Measurements from ENCODE around the gene CRBN.

CRBN gene

DNA sequence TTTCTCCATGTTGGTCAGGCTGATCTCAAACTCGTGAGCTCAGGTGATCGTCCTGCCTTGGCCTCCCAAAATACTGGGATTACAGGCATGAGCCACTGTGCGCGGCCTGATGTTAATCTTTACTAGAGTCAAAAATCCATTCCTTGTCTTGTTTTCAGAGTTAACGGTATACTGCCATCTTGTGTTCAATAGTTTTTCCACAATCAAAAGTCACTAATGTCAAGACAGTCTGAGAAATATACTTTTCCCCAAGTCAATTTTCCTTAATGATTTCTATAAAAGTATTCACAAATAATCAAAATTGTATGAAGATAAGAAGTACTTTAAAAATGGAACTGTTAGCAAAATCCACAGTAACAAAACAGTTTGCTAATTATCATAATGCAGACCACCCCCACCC is 8.5 kb downstream of the CRBN start:
- no peak for DNase-seq (ENCODE audit: low read depth)

- no peak for DNase-seq (ENCODE audit: low read depth)
These were observed 13.8 kb downstream of the CRBN start for GRCh38 chr3:3165650-3166049.

DNA sequence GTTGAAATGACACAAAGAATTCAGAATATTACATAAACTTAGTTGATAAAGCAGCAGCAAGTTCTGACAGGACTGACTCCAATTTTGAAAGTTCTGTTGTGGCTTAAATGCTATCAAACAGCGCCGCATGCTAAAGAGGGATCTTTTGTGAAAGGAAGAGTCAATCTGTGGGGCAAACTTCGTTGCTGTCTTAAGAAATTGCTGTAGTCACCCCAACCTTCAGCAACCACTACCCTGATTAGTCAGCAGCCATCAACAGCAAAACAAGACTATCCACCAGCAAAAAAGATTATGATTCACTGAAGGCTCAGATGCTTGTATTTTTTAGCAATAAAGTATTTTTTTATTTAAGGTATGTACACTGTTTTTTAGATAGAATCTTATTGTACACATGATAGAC is 14.2 kb downstream of the CRBN start:
- DNase-seq (ENCODE audit: low read depth), result no peak

GRCh38 chr3:3160826-3161225 is 18.7 kb downstream of the CRBN start:
- DNase-seq (ENCODE audit: low read depth), result no peak

GRCh38 chr3:3157484-3157883 is 22.0 kb downstream of the CRBN start:
- DNase-seq (ENCODE audit: low read depth), result no peak

DNA sequence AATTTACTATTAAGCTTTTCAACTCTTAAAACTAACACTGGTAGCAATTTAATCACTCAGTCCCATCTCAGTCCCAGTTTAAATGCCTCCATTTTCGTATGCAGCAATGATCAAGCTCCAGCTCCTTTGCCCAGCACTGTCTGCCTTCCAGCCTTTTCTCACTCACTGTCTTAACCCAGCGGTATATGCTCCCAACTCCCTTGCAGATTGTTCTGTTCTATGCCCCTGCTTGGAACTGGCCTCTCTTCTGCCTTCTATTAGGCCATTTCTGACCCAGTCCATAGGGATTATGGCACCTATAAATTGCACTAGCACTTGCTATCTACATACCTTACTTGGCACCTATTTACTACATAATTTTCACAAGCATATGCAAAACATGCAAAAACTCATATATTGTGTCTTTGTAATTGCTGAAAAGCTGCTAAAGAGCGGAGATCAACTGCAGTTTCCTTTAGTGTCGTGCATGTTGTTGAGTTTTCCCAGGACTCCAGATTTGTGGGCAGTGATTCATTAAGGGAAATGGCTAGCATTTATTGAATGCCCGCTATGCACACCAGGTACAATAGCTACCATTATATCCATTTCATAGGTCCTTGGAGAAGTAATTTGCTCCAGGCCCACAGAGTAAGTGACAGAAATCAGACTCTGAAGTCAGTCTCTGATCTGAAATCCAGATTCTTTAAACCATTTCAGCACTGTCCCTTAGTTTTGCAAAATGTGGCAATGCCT is 24.4 kb downstream of the CRBN start:
- DNase-seq (ENCODE audit: low read depth), result no peak

GRCh38 chr3:3151513-3151912 is 28.0 kb downstream of the CRBN start:
- no peak for DNase-seq (ENCODE audit: low read depth)

- DNase-seq (ENCODE audit: low read depth), result no peak
These were observed 29.9 kb downstream of the CRBN start for GRCh38 chr3:3149560-3149959.

- no peak for DNase-seq (ENCODE audit: low read depth)
These were observed 33.7 kb downstream of the CRBN start for GRCh38 chr3:3145831-3146230.

GRCh38 chr3:3141939-3142338 is 37.6 kb downstream of the CRBN start:
- DNase-seq (ENCODE audit: low read depth), result no peak

DNA sequence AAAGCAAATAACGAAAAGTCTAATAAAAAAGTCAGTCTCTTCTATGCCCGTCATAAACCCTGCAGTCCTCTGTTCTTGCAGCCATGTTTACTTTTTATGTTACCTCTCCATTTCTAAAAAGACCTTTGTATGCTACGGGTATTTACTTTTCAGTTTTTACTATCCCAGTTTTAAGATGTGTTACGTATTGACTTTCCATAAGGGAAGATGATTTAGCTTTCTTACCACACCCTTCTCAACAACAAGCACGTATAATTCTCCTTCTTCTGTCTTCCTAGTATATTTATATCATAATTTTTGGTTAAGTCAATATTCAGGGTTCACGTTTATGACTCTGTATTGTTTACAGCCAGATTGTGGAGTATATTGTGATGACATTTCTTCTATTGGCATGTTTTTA is 42.0 kb downstream of the CRBN start:
- no peak for DNase-seq (ENCODE audit: low read depth)

- DNase-seq (ENCODE audit: low read depth), result no peak
These were observed 44.6 kb downstream of the CRBN start for GRCh38 chr3:3134750-3135448.

DNA sequence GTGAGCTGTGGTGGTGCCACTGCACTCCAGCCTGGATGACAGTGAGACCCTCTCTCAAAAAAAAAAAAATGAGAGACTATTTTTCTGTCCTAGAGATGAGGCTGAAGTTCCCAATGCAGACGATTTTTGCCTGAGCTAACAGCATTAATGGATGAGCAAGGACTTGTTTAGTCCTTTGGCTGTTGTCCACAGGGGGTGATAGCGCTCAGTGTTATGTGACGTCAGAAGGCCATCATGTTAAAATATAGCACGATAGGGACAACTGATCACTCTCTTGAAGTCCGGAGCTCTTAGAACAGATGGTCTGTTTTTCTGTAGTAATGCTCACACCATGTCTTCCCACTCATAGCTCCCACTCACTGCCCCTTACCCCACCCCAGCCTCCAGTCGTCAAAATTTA is 46.0 kb downstream of the CRBN start:
- no peak for DNase-seq (ENCODE audit: low read depth)

DNA sequence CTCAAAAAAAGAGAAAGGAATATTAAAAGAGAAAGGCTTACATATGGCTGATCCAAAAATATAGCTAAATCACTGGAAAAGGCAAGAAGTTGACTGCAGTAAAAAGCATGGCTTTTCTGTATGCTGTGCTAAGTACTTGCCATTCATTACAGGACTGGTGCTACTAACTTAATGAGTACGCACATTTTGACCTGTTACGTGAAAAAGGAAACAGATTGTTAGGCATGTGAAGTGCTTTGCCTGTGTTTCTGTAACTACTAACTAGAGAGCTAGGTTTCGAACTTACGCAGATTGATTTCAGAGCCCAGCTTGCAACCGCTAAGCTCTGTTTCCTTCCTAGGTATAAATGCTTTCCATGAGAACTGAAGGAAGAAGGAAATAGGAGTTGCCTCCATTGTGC is 49.9 kb downstream of the CRBN start:
- no peak for DNase-seq (ENCODE audit: low read depth)

DNA sequence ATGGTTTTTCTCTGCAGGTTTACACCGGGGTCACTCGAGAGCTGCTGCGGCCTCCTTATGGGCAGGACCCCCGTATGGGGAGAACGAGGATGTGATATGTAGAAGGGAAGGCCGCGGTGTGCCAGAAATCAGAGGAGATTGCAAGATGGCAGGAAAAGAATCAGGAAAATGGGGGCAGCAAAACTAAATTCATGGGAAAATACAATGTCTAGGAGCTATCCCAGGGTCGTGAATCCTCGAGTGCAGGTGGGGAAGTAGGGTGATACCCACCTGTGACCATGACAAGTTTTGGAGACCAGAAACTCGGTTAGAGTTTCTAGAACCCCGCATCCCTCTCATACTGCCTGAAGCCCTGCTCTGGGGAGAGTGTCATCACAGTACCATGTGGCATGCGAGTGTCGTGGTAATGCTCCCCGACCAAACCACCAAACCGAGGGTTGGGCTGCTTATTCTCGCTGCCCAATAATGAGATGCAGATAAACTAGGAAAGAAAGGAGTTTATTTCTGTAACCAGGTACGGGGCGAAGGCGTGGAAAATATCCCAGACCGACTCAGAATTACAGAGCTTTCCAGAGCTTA is 52.0 kb downstream of the CRBN start:
- no peak for DNase-seq (ENCODE audit: low read depth)

- peak; percentile 96 for DNase-seq (ENCODE audit: low read depth)
These were observed 52.7 kb downstream of the CRBN start, which contains the start of gene TRNT1 for GRCh38 chr3:3126477-3127431. TSS of gene TRNT1 (plus strand) at chr3:3126940. CDS start at chr3:3129041, 2,101 bp downstream.

DNA sequence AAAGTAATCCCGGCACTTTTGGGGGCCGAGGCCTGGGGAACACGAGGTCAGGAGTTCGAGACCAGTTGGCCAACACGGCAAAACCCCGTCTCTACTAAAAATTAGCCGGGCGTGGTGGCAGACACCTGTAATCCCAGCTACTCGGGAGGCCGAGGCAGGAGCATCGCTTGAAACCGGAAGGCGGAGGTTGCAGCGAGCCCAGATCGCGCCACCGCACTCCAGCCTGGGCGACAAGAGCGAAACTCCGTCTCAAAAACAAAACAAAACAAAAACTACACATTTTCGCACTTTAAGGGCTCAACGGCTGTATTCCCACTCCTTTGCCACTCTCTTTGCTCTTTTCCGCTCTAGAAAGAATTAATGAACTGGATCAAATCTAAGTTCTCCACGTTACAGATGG is 53.5 kb downstream of the CRBN start:
- DNase-seq (ENCODE audit: low read depth), result no peak

DNA sequence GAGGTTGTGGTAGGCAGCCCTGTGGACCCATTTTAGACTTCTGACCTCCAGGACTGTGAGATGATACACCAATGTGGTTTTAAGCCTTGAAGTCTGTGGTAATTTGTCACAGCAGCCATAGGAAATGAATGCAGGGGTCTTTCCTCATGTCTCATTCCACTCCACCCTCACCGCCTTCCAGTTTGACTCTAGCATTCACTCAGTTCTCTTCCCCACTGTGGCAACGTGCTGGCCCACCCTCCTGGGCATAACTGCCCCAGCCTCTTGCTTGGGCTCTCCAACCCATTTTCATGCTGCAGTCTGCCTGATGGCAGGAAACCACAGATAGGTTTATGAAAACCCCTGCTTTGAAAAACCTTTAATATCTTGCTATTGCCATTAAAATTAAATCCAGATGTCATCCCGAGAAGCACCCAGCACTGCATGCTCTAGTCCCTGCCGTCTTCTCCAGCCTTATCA is 60.1 kb downstream of the CRBN start:
- DNase-seq (ENCODE audit: low read depth), result no peak

DNA sequence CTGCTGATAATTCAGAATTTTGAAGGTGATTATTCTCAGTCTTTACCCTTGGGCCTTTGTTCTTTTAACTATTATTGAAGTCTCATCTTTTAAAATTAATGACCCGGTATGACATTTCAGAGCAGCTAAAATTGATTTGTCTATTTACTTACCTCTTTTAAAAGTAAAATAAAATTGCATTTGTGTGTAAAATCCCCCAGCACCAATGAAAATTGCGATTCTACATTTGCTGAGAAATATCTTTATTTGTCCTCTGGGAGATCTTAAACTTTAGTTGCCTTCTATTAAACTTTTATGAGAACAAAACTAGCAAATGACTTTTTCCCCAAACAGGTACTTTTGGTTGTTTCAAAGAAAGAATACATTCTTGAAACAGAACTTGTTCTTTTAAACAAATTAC is 61.8 kb downstream of the CRBN start:
- DNase-seq (ENCODE audit: low read depth), result no peak

DNA sequence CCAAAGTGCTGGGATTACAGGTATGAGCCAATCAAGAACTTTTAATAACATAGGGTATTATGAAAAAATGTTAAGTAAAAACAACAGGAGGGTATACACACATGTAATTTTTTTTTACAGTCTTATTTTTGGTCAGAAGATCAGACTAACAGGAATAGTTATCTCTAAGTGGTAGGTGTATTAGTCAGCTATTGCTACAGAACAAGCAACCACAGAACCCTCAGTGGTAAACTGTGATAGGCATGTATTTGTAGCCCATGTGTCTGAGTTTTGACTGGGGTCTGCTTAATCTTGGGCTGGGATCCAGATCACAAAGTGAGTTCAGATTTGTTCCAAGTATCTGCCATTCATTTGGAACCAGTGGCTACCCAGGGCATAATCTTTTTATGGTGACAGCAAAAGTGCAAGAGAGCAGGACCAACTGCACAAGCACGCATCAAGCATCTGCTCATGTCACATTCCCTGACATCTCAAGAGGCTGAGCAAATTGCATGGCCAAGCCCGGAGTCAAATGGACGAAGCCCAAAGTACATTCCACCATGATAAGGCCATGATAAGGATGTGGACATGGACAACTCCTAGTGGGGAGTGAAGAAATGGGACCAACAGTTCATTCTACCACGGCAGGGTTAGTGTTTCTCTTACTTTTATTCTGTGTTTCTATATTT is 66.3 kb downstream of the CRBN start:
- no peak for DNase-seq (ENCODE audit: low read depth)

GRCh38 chr3:3110749-3111361 is 68.6 kb downstream of the CRBN start:
- DNase-seq (ENCODE audit: low read depth), result no peak
